Lower leg skin (tissue), 4 donors: ENCODE results near the gene PIP5K1C. TPM values are rescaled to one million over a fixed set of nuclear protein-coding genes. Genes with fewer than 3 reads are reported as not detected.
"Not testable (repeated sequence)": the region's sequence is repeated elsewhere in the genome, so short reads cannot be mapped to it uniquely, and the experiment has no call there.

ENCODE experiments used
- DNase-seq, 2 donors: peaks; one replicate each; pipeline ENCODE4 v3.0.0-alpha.2; 2019; ENCODE audit warnings: low spot score in 2 of 2
- H3K4me3 ChIP-seq: fragments of 200-600 bp; sonication (generic); 2 replicates; pipeline ENCODE4 v1.5.1; 2017; ENCODE audit warnings: mild to moderate bottlenecking, low read depth; ENCODE audit not compliant: poor library complexity, severe bottlenecking
- CTCF ChIP-seq, 3 donors: fragments of 450-650 bp; IDR thresholded peaks; one replicate each; pipeline ENCODE4 v1.5.1; 2016; ENCODE audit warnings: antibody characterized with exemption in 3 of 3, mild to moderate bottlenecking in 3 of 3, moderate library complexity in 2 of 3
- POLR2A ChIP-seq, 2 donors: fragments of 450-650 bp; IDR thresholded peaks; one replicate each; pipeline ENCODE4 v1.6.1; 2016 to 2017; ENCODE audit warnings: antibody characterized with exemption in 2 of 2, mild to moderate bottlenecking in 1 of 2, moderate library complexity in 1 of 2
- WGBS, 2 donors: methylation state at CpG; one replicate each; pipeline ENCODE4 v1.1.5; 2018; 5-methylcytosine and 5-hydroxymethylcytosine counted together
- intact Hi-C: fragments of 100-400 bp; cut with DNase I; formaldehyde crosslinking; loops from one replicate; pipeline ENCODE4 v1.15.0; 2023; ENCODE audit warnings: low total_unique reads
- total RNA-seq, 4 donors: library from RNA; depleted of rRNA; stranded (reverse); fragments of >200 nt; gene quantifications; one replicate each; pipeline ENCODE4 v1.1.0, GENCODE V29; 2016

PIP5K1C gene
- total RNA-seq, 4 donors from 2014 or later: 14.1 to 27.3 (median 22.1) TPM

- H3K4me3 ChIP-seq: no peak overlapping the region
- no peak for DNase-seq
- TF ChIP-seq POLR2A (IDR thresholded peaks at IDR 0.05): no peak
- no peak for TF ChIP-seq CTCF (IDR thresholded peaks at IDR 0.05)
- 92 to 93% methylated on average over 14 of the region's 14 CpGs for WGBS, 2 donors
- intact Hi-C loops: no loop called here
These were observed 47.8 kb downstream of the PIP5K1C start for GRCh38 chr19:3652422-3652821.

GRCh38 chr19:3651684-3652083 is 48.6 kb downstream of the PIP5K1C start:
- no peak for TF ChIP-seq POLR2A (IDR thresholded peaks at IDR 0.05)
- TF ChIP-seq CTCF (IDR thresholded peaks at IDR 0.05): no peak
- WGBS, 2 donors: 97 to 98% methylated on average over 33 of the region's 33 CpGs
- DNase-seq: no peak
- H3K4me3 ChIP-seq: no peak overlapping the region
- intact Hi-C loops: no loop called here

- 94 to 98% methylated on average over 11 to 16 of the region's 16 CpGs for WGBS, 2 donors
- intact Hi-C loops: no loop called here
- TF ChIP-seq CTCF (IDR thresholded peaks at IDR 0.05): no peak
- TF ChIP-seq POLR2A (IDR thresholded peaks at IDR 0.05): no peak
- no peak for DNase-seq
- no peak overlapping the region for H3K4me3 ChIP-seq
These were observed 50.4 kb downstream of the PIP5K1C start for GRCh38 chr19:3649888-3650287.

- DNase-seq: no peak
- 93 to 96% methylated on average over 16 to 25 of the region's 33 CpGs for WGBS, 2 donors
- intact Hi-C loops: no loop called here
- no peak for TF ChIP-seq CTCF (IDR thresholded peaks at IDR 0.05)
- H3K4me3 ChIP-seq: no peak overlapping the region
These were observed 52.0 kb downstream of the PIP5K1C start for GRCh38 chr19:3648037-3648905.

GRCh38 chr19:3647102-3647501 is 53.2 kb downstream of the PIP5K1C start:
- DNase-seq, H3K4me3 ChIP-seq, intact Hi-C loops: not testable (repeated sequence)
- WGBS, 2 donors: 87 to 91% methylated on average over 5 of the region's 5 CpGs

GRCh38 chr19:3646336-3647092 is 53.8 kb downstream of the PIP5K1C start:
- DNase-seq: no peak
- WGBS, 2 donors: 84 to 90% methylated on average over 21 to 22 of the region's 23 CpGs
- H3K4me3 ChIP-seq: no peak overlapping the region
- intact Hi-C loops: no loop called here
- TF ChIP-seq POLR2A (IDR thresholded peaks at IDR 0.05) (no peak), CTCF (IDR thresholded peaks at IDR 0.05) (no peak)
